CD4-positive, alpha-beta T cell treated with Interleukin-17A for 1 hour (primary cell): Measurements from ENCODE around the gene SP4.
"Not testable (repeated sequence)": the region's sequence is repeated elsewhere in the genome, so short reads cannot be mapped to it uniquely, and the experiment has no call there.

Experiments
- DNase-seq: peaks from one replicate; pipeline ENCODE4 v3.0.0-alpha.2; 2020

SP4 gene

GRCh38 chr7:21532485-21532884 lies 104.6 kb downstream of the SP4 start:
- not testable (repeated sequence) for DNase-seq

GRCh38 chr7:21533646-21534045 lies 105.8 kb downstream of the SP4 start:
- not testable (repeated sequence) for DNase-seq

DNA sequence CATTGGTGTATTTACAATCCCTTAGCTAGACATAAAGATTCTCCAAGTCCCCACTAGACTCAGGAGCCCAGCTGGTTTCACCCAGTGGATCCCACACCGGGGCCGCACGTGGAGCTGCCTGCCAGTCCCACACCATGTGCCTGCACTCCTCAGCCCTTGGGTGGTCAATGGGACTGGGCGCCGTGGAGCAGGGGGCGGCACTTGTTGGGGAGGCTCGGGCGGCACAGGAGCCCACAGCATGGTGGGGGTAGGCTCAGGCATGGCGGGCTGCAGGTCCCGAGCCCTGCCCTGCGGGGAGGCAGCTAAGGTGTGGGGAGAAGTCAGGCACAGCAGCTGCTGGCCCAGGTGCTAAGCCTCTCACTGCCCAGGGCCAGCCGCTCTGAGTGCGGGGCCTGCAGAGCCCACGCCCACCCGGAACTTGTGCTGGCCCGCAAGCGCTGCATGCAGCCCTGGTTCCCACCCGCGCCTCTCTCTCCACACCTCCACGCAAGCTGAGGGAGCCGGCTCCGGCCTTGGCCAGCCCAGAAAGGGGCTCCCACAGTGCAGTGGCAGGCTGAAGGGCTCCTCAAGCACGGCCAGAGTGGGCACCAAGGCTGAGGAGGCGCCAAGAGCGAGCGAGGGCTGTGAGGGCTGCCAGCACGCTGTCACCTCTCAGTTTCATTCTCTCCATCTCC lies 108.7 kb downstream of the SP4 start:
- DNase-seq: not testable (repeated sequence)

- DNase-seq: no peak
These were observed 111.1 kb downstream of the SP4 start for GRCh38 chr7:21538936-21539495.

DNA sequence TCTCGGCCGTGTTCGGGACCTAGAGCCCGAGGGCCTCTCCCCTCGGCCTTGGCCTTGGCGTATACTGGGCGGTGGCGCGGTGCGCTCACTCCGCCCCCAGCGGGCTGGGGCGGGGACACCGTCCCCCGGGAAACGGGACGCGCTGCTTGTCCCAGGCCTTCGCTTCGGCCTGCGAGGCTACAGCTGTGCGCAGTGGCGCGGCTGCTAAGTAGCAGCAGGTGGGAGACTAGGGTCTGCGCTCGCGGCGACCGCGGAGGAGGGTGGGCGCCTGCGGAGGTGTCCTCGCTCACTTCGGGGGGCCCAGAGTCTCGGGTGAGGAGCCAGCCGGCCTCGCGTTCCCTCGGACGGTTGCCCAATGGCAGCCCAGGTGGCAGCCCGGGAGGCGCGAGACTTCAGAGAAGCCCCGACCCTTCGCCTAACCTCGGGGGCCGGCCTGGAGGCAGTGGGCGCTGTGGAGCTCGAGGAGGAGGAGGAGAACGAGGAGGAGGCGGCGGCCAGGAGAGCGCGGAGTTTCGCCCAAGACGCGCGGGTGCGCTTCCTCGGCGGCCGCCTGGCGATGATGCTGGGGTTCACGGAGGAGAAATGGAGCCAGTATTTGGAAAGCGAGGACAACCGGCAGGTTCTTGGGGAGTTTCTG lies 115.1 kb downstream of the SP4 start, which contains the start of gene DNAH11:
Gene DNAH11, plus strand, starts transcription at position 149 of the 637 bp plus-strand sequence. Its CDS starts 207 bp downstream, at position 356.
- no peak for DNase-seq

DNA sequence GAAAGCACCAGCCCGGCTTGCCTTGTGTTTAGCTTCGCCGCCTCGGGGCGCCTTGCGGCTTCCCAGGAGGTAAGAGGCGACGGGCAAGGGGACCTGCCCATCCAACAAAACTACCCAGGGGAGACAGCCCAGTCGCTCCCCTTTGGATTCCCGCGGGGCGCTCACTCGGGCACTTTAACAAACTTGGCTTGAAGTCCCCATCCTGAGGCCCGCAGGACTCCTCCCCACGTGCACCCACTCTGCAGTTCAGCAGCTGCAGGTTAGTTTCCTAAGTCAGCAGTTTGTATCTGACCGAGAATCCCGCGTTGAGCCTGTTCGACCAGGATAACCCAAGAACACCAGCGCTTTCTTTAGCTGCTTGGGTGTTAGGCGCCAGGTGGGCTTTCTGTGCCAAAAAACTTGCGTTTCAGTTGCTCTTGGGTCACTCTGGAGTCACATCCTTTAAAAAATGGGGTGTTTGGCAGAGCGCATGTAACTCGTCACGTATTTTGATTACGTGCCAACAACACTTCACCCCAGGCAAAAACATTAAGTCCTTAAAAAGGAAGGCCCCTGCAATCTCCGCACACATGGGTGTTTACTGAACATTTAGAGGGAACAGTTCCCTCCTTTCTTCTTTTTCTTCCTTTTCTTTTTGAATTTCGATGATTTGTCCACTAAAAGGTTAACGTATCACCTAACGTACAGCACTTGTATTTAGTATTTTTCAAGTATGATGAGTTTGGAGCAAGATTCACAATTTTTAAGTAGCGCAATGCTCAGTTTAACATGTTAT lies 115.8 kb downstream of the SP4 start:
- no peak for DNase-seq

DNA sequence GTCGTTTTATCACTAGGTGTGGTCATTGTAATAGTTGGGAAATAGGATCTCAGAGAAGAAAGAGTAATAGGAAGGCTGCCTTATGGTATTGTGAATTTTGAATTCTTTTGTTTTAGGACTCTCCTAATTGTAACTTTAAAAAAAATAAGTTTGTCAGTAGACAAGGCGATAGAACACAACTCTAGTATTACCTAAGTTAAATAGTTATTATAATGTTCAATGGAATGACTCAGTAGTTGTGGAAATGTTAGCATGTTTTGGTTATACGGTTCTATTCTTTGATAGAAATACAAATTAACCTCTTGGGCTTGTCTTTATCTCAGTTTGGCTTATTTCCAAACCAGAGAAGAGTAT lies 116.4 kb downstream of the SP4 start:
- no peak for DNase-seq

GRCh38 chr7:21544715-21545114 lies 116.8 kb downstream of the SP4 start:
- no peak for DNase-seq

DNA sequence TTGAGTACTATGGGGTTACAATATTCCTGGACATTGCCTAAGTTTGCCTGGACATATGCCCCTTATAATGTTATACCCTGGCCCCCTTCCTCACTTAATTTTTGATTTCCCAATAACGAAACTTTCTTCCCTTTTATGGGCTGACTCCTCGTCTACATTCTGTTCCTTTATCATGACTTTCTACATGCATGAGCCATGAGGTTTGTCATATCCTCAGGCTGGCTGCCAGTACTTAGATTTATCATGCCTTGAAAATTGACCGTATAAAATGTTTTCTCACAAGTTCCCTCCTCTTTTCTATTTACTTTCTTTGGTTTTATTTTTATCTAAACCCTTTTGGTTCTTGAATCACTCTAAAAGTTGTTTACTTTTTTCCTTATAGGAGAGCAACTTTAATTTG lies 119.6 kb downstream of the SP4 start:
- no peak for DNase-seq

GRCh38 chr7:21548491-21548890 lies 120.6 kb downstream of the SP4 start:
- DNase-seq: no peak

- no peak for DNase-seq
These were observed 122.2 kb downstream of the SP4 start for GRCh38 chr7:21550076-21550475.

DNA sequence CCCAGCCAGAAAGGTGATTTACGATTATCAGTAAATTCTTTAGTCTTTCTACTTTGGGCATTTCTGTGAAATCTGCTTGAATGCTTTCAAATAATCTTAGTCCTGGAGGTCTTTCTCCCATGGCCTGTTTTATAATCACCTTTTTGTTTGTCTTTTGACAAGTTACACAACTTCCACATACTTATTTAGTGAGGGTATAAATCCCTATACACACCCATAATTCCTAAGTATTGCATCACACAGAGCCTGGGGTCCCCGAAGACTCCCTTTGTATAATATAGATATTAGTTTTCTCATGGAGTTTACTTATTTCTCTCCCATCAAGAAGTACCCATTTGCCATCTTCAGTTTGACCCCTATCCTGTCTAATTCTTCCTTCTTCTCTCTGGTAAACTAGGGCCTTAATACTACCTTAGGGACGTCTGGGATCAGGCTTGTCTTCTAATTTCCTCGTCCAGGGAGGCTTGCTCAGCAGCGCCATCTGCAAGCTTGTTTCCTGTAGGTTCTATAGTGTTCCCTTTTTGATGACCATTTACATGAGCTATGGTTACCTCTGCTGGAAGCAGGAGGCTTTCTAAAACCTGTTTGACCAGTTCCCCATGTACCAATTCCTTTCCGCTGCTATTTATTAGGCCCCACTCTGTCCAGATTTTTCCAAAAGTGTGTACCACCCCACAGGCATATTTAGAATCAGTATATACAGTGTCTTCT lies 123.1 kb downstream of the SP4 start:
- no peak for DNase-seq

DNA sequence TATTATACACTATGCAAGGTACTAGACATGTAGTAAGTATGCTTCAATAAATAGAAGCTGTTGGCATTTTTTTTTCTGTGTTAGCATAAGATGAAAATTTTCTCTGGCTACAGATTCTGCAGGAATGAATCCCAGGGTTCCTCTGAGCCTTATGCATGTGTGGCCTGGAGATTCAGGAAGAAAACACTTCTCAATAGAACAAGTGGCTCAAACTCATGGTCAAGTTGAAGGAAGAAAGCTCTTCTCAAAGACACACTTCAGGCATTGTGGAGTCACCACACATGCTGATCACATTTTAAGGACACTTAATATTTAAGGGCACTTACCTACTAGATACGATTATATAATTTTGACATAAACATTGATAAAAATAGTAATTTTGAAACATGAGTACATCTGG lies 134.5 kb downstream of the SP4 start:
- DNase-seq: no peak
